ENCODE results near the gene LHFPL2. TPM values are rescaled to one million over a fixed set of nuclear protein-coding genes. Genes with fewer than 3 reads are reported as not detected.

The LHFPL2 gene
- total RNA-seq, 1 donor from 2014 or later: 14.4 TPM

- no peak for TF ChIP-seq CTCF (conservative IDR thresholded peaks at IDR 0.05; ENCODE audit: low read depth, low read length)
- DNase-seq (ENCODE audit: low read depth): no peak
- H3K4me3 ChIP-seq (ENCODE audit: low read depth, low read length): no peak overlapping the region
These were observed 114.2 kb downstream of the LHFPL2 start for GRCh38 chr5:78534148-78534904.

GRCh38 chr5:78533356-78533755, 115.2 kb downstream of the LHFPL2 start:
- peak; percentile 56 for TF ChIP-seq CTCF (conservative IDR thresholded peaks at IDR 0.05; ENCODE audit: low read depth, low read length)
- no peak for DNase-seq (ENCODE audit: low read depth)
- no peak overlapping the region for H3K4me3 ChIP-seq (ENCODE audit: low read depth, low read length)

GRCh38 chr5:78530342-78531096, 118.1 kb downstream of the LHFPL2 start:
- no peak for DNase-seq (ENCODE audit: low read depth)
- TF ChIP-seq CTCF (conservative IDR thresholded peaks at IDR 0.05; ENCODE audit: low read depth, low read length): no peak
- H3K4me3 ChIP-seq (ENCODE audit: low read depth, low read length): no peak overlapping the region

GRCh38 chr5:78527925-78528324, 120.6 kb downstream of the LHFPL2 start:
- TF ChIP-seq CTCF (conservative IDR thresholded peaks at IDR 0.05; ENCODE audit: low read depth, low read length): no peak
- no peak for DNase-seq (ENCODE audit: low read depth)
- no peak overlapping the region for H3K4me3 ChIP-seq (ENCODE audit: low read depth, low read length)

GRCh38 chr5:78527054-78527859, 121.3 kb downstream of the LHFPL2 start:
- H3K4me3 ChIP-seq (ENCODE audit: low read depth, low read length): no peak overlapping the region
- DNase-seq (ENCODE audit: low read depth): peak; percentile 90
- no peak for TF ChIP-seq CTCF (conservative IDR thresholded peaks at IDR 0.05; ENCODE audit: low read depth, low read length)

- TF ChIP-seq CTCF (conservative IDR thresholded peaks at IDR 0.05; ENCODE audit: low read depth, low read length): no peak
- H3K4me3 ChIP-seq (ENCODE audit: low read depth, low read length): no peak overlapping the region
- DNase-seq (ENCODE audit: low read depth): no peak
These were observed 122.5 kb downstream of the LHFPL2 start for GRCh38 chr5:78526049-78526525.

Measured in epithelial cell of proximal tubule (primary cell).